OCI-M1 (cell line): Measurements from ENCODE around the gene PRR18.

Experiments
- DNase-seq: peaks from one replicate; lab custom pipeline; 2025; lab: John Stamatoyannopoulos, UW

Gene PRR18

GRCh38 chr6:166274739-166275370 lies 33.3 kb downstream of the PRR18 start:
- DNase-seq, result no peak

- no peak for DNase-seq
These were observed 34.0 kb downstream of the PRR18 start for GRCh38 chr6:166274163-166274562.

- no peak for DNase-seq
These were observed 36.8 kb downstream of the PRR18 start for GRCh38 chr6:166271376-166271765.

- no peak for DNase-seq
These were observed 37.4 kb downstream of the PRR18 start for GRCh38 chr6:166270706-166271375.

GRCh38 chr6:166269301-166270039 lies 38.7 kb downstream of the PRR18 start:
- DNase-seq, result no peak

- no peak for DNase-seq
These were observed 39.8 kb downstream of the PRR18 start for GRCh38 chr6:166268431-166268830.

GRCh38 chr6:166267526-166267925 lies 40.7 kb downstream of the PRR18 start:
- no peak for DNase-seq

- DNase-seq, result no peak
These were observed 41.9 kb downstream of the PRR18 start for GRCh38 chr6:166266336-166266735.

- DNase-seq, result no peak
These were observed 45.3 kb downstream of the PRR18 start for GRCh38 chr6:166262743-166263515.

- no peak for DNase-seq
These were observed 48.8 kb downstream of the PRR18 start for GRCh38 chr6:166259296-166259977.

- DNase-seq, result no peak
These were observed 49.3 kb downstream of the PRR18 start for GRCh38 chr6:166258854-166259276.

- no peak for DNase-seq
These were observed 50.3 kb downstream of the PRR18 start for GRCh38 chr6:166257911-166258318.
